Measurements from ENCODE around the gene CBX6. TPM values are rescaled to one million over a fixed set of nuclear protein-coding genes. Genes with fewer than 3 reads are reported as not detected.

The CBX6 gene
- total RNA-seq, 1 experiment from 2014 or later = 136 TPM

DNA sequence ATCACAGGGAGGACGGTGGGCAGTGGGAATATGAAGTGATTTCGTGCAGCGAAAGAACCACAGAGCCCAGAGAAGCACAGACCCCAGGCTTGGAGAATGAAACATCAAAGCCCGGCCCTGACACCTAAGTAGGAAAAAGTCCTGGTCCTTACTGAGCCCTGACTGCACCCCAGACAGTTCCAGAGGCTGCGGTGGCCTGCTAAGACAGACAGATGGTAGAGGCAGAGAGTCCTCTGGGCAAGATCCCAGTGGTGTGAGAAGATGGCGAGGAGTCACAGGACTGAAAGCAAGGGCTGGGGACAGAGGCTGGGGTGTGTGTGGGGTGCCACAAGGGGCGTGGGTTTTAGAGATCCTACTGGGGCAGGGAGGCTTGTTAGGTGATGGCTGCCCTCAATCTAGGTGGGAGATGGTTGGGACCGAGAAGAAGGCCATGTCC, 3.7 kb downstream of the CBX6 start:
- Histone ChIP-seq H3K9me3 (ENCODE audit: insufficient read depth, low read depth) (no peaks in the 10 kb centered on the region), H2AFZ (no peak overlapping the region), H3K27ac (no peak overlapping the region), H3K4me2 (no peak overlapping the region), H4K20me1 (ENCODE audit: insufficient read depth) (peaks cover 25% of the 10 kb centered on the region), H3K36me3 (ENCODE audit: low read depth) (peaks cover 9% of the 10 kb centered on the region; the same call in 1 of the 2 replicates), H3K79me2 (ENCODE audit: low read depth) (peaks cover 32% of the 10 kb centered on the region), H3K4me1 (replicated peaks; ENCODE audit: insufficient read depth) (peaks cover 17% of the 10 kb centered on the region), H3K9me2 (ENCODE audit: insufficient read depth) (no peaks in the 10 kb centered on the region), H3K4me3 (no peak overlapping the region), H3F3A (ENCODE audit: insufficient read depth, low read depth) (peaks cover 41% of the 10 kb centered on the region), H3K27me3 (ENCODE audit: insufficient read depth, low read depth) (no peaks in the 10 kb centered on the region)
- no peak for DNase-seq
- ChIA-PET CTCF (interaction anchor here (0.7 to 1.0 kb wide), 2 partner anchors 99 to 135 kb away, joined by 5 to 10 read pairs; no protein-coding TSS in a partner anchor), POLR2A (ENCODE audit: unreplicated experiment) (interaction anchor here (0.6 kb wide), 1 partner anchor 443 kb away, joined by 3 read pairs; no protein-coding TSS in a partner anchor)
- BruUV-seq (replicated peaks) = no TSS peak
- TF ChIP-seq, protein P1, sequence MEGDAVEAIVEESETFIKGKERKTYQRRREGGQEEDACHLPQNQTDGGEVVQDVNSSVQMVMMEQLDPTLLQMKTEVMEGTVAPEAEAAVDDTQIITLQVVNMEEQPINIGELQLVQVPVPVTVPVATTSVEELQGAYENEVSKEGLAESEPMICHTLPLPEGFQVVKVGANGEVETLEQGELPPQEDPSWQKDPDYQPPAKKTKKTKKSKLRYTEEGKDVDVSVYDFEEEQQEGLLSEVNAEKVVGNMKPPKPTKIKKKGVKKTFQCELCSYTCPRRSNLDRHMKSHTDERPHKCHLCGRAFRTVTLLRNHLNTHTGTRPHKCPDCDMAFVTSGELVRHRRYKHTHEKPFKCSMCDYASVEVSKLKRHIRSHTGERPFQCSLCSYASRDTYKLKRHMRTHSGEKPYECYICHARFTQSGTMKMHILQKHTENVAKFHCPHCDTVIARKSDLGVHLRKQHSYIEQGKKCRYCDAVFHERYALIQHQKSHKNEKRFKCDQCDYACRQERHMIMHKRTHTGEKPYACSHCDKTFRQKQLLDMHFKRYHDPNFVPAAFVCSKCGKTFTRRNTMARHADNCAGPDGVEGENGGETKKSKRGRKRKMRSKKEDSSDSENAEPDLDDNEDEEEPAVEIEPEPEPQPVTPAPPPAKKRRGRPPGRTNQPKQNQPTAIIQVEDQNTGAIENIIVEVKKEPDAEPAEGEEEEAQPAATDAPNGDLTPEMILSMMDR (conservative IDR thresholded peaks at IDR 0.05) = no peak
- TF ChIP-seq EZH2 (IDR thresholded peaks at IDR 0.05; ENCODE audit: low read depth) = no peak
- intact Hi-C loops (cut with micrococcal nuclease; ENCODE audit: unreplicated experiment) = no loop called here

DNA sequence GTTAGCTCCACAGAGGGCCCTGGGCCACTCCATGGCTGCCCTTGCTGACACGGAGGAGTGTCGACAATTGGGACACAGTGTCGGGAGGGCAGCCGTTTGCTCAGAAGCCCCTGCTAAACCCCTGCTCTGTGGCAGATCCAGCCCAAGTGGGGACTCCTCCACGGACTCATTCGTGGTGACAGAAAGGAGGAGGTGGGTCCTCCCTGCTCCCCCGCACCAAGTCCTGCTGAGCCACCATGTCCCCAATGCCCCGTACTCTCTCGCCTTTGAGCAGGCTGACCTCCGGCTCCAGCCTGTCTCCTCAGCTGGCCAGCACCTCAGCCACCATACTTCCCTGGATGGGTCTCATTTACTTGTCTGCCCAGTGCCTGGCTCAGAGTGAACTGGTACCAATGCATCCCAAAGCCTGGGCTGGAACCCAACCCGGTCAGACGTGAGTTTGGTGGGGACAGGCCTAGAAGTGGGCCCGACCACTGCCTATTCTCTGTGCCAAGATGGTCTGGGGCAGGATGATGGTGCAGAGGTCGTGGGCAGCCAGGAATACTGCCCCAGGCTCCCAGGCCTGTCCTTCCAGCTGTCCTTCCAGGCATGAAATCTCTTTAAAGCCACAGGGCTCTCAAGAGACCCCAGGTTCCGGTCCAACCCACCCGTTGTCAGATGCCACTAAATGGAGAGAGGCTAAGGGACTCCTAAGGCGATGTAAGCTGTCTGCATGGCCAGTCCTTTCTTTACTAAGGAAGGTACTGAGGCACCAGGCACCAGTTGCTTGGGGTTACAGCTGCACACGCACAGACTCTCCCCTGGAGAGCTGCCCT, 4.3 kb downstream of the CBX6 start:
- BruUV-seq (replicated peaks) = no TSS peak
- Histone ChIP-seq H3K27ac (no peak overlapping the region), H3K79me2 (ENCODE audit: low read depth) (peaks cover 32% of the 10 kb centered on the region), H3K36me3 (ENCODE audit: low read depth) (peaks cover 9% of the 10 kb centered on the region; the same call in 1 of the 2 replicates), H3K4me1 (replicated peaks; ENCODE audit: insufficient read depth) (peaks cover 11% of the 10 kb centered on the region), H3K4me2 (no peak overlapping the region), H4K20me1 (ENCODE audit: insufficient read depth) (peaks cover 31% of the 10 kb centered on the region), H3K9me2 (ENCODE audit: insufficient read depth) (no peaks in the 10 kb centered on the region), H3F3A (ENCODE audit: insufficient read depth, low read depth) (peaks cover 41% of the 10 kb centered on the region), H3K4me3 (no peak overlapping the region), H3K27me3 (ENCODE audit: insufficient read depth, low read depth) (no peaks in the 10 kb centered on the region), H2AFZ (no peak overlapping the region), H3K9me3 (ENCODE audit: insufficient read depth, low read depth) (no peaks in the 10 kb centered on the region)
- ChIA-PET POLR2A (ENCODE audit: unreplicated experiment) (no interaction called here), CTCF (no interaction called here)
- DNase-seq = no peak
- no peak for TF ChIP-seq EZH2 (IDR thresholded peaks at IDR 0.05; ENCODE audit: low read depth)
- TF ChIP-seq, protein P1 (conservative IDR thresholded peaks at IDR 0.05) = no peak
- intact Hi-C loops (cut with micrococcal nuclease; ENCODE audit: unreplicated experiment) = no loop called here

DNA sequence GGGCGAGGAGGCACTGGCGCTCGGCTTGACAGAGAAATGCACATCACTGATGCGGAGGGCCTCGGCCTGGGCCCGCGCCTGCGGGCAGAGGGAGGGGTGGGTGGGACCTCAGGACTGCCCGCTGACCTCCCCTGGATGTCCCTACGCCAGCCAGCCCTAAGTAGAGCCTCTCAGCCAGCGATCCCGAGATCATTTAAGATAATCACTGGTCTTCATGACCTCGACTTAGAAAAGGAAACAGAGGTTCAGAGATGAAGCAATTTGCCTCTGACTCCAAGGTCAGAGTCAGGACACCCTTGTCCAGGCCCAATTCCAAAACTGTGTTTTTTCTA, 4.9 kb downstream of the CBX6 start:
- Histone ChIP-seq H3K36me3 (ENCODE audit: low read depth) (peaks cover 9% of the 10 kb centered on the region; the same call in 1 of the 2 replicates), H4K20me1 (ENCODE audit: insufficient read depth) (peaks cover 37% of the 10 kb centered on the region), H3K9me3 (ENCODE audit: insufficient read depth, low read depth) (no peaks in the 10 kb centered on the region), H3F3A (ENCODE audit: insufficient read depth, low read depth) (peaks cover 39% of the 10 kb centered on the region), H3K4me2 (no peak overlapping the region), H3K79me2 (ENCODE audit: low read depth) (peaks cover 32% of the 10 kb centered on the region), H3K4me1 (replicated peaks; ENCODE audit: insufficient read depth) (peaks cover 8% of the 10 kb centered on the region), H3K27me3 (ENCODE audit: insufficient read depth, low read depth) (no peaks in the 10 kb centered on the region), H2AFZ (no peak overlapping the region), H3K4me3 (no peak overlapping the region), H3K27ac (no peak overlapping the region), H3K9me2 (ENCODE audit: insufficient read depth) (no peaks in the 10 kb centered on the region)
- ChIA-PET CTCF (no interaction called here), POLR2A (ENCODE audit: unreplicated experiment) (no interaction called here)
- intact Hi-C loops (cut with micrococcal nuclease; ENCODE audit: unreplicated experiment) = no loop called here
- no peak for DNase-seq
- no TSS peak for BruUV-seq (replicated peaks)
- TF ChIP-seq, protein P1 (conservative IDR thresholded peaks at IDR 0.05) = no peak
- no peak for TF ChIP-seq EZH2 (IDR thresholded peaks at IDR 0.05; ENCODE audit: low read depth)
